EH (cell line): ENCODE measurements around the gene UFSP2.
A peak's percentile ranks its signal among the peaks of the same experiment; 100 is the strongest.

Source experiments
- DNase-seq: peaks from one replicate; pipeline ENCODE4 v3.0.0-alpha.2; 2015; ENCODE audit warnings: low read depth

The UFSP2 gene

DNA sequence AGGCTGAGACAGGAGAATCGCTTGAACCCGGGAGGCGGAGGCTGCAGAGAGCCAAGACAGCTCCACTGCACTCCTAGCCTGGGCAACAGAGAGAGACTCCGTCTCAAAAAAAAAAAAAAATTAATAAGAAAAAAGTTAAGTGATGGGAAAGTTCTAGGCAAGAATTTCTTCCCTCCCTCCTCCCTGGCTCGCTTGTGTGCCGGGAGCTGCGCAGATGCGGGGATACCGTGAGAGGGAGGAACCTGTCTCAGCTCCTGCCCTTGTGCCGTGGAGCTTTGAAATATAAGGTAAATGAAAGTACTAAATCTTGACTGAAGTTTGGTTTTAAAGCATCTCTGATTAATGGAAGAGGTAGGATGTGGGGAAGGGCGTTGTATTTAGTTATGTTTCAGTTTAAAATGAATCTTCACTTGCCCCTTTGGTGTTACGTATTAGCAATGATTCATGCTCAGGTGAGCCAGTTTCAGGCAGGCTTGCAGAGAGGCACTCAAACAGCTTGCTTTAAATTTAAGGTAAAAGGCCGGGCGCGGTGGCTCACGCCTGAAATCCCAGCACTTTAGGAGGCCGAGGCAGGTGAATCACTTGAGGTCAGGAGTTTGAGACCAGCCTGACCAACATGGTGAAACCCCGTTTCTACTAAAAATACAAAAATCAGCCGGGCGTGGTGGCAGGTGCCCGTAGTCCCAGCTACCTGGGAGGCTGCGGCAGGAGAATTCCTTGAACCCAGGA is 1.4 kb upstream of the UFSP2 start:
- no peak for DNase-seq

DNA sequence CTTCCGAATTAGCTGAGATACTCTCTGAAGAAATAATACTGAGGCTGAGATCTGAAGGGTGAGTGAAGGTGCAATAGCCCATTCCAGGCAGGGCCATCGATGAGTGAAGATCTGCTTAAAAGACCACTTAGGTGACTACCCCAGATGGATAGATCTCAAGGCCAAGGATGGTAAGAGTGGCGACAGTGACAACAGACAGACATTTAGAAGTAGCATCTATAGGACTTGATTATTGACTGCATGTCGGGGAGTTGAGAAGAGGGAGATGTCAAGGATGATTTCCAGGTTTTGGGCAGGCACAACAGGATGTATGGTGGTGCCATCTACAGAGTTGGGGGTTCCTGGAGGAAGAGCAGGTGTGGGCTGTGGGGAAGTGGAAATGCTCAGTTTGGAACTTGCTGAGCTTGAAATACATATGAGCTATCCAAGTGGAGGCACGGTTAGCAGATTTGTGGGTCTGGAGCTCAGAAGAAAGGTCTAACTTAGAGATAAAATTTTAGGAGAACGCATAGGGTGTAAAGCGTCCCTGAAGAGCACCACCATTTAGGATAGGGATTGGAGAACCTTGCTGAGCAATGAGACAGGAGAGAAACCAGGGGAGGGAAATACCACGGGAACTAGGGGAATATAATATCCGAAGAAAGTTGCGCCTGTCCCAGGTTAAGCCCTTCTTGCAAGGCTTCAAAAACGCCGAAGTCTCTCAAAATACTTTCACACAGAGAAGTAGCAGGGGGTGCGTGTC is 688 bp downstream of the UFSP2 start:
- no peak for DNase-seq

DNA sequence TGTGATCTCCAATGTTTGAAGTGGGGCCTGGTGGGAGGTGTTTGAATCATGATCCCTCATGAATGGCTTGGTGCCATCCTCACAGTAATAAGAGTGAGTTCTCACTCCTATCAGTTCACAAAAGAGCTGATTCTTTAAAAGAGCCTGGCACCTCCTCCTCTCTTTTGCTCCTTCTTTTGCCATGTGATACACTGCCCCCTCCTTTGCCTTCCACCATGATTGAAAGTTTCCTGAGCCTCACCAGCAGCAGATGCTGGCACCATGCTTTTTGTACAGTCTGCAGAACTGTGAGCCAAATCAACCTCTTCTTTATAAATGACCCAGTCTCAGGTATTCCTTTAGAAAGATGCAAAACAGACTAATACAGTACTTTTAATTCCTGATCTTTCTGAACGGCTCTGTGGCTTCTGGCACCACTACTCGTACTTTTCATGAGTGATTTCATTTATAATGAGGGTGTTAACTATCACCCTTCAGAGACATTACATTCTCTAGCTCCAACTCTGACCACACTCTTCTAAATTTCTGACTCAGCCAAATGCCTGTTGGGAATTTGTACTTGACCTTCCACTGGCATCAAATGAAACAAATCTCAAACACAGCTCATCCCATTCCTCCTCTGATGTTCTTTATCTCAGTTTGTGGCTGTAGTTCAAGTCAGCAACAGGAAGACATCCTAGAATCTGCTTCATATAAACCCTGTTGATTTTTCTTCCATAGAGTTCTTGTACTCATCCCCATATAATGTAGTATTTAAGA is 4.2 kb downstream of the UFSP2 start:
- DNase-seq: peak; percentile 76

DNA sequence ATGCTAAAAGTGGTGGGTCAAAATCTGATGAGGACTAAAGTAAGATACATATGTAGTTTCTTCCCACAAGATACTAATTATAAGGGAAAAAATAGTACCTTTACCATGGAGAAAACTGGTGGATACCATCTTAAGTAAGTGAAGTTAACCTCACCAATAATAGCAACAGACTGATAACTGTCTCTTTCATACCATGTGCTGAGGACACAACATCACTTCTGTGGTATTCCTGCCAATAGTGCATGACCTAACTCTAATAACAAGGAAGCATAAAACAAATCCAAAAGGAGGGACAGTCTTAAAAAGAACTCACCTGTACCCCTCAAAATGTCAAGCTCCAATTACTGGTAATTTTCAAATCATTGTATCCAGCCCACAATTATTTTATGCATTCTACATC is 8.8 kb downstream of the UFSP2 start:
- DNase-seq: no peak

DNA sequence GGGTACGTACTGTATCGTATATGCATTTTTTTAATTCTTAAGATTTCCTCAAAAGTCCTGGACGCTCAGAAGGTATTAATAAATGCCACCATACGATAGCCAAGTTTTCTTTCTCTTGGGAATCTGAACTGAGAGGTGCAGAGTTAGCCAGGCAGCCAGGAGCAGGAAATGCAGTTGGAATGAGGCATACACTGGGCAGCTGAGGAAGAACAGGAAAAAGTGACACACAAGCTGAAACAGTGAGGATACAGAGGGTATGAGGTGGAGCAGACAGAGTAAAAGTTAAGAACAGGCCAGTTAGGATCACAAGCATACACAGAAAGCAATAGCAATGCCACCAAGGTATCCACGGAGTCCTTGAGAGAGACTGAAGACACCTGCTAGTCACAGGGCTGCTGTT is 13.4 kb downstream of the UFSP2 start:
- no peak for DNase-seq

DNA sequence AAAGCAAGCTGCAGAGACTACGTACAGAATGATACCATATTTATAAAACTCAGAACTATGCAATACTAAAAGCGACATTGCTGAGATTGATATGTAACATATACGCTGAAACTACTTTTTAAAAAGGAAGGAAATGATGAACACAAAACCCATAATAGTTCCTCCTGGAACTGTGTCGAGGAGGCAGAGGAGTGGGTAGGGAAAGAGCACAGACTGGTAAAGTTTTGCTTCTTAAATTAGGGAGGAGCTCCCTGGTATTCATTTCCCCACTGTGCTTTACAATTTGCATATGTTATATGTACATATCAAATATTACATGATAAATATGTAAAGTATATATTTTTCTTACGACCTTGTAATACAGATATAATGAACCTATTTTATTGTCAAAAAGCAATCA is 13.9 kb downstream of the UFSP2 start:
- DNase-seq: no peak

DNA sequence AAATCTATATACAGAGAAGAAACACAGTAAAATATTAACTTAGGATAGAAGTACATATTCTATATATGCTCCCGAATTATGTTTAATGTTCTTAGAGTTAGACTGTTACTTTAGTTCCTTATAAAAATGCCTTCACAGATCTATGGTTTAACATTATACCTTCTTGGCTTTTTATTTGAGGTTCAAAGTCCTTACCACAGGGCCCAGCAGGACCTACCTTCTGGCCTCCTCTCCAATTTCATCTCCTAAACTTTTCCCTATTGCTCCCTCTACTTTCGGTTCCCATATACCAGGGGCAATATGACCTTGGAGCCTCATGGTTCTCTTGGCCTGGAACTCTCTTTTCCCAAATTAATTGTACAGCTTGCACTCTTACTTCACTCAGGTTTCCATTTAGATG is 17.3 kb downstream of the UFSP2 start:
- DNase-seq: no peak

DNA sequence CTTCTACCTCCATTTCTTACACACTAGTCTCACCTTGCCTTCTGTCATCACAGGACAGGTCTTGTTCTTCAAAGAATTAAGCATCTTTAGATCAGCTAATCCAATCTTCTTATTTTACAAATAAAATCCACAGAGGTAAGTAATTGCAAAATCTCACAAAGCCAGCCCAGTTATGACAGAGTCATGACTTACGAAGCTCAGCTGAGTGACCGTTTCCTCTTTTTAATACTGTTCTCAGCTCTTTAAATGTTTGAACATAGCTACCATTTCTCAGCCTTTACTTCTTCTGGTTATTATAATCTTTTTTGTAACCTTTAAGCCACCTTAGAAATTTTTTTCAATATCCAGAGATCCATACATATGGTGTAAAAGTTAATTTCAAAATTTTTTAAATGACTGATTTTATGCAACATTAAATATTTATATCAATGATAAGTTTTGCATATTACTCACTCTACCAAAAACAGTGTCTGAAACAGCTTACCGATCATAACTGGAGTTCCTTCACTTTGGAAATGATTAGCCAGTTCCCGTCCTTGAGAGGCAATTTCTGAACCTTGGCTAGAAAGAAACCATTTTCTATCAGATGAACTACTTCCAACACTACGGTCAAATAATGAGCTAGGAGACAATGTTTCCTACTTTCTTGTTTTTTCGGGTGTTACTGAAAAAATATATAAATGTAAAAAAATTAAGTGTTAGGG is 20.3 kb downstream of the UFSP2 start:
- DNase-seq: no peak

DNA sequence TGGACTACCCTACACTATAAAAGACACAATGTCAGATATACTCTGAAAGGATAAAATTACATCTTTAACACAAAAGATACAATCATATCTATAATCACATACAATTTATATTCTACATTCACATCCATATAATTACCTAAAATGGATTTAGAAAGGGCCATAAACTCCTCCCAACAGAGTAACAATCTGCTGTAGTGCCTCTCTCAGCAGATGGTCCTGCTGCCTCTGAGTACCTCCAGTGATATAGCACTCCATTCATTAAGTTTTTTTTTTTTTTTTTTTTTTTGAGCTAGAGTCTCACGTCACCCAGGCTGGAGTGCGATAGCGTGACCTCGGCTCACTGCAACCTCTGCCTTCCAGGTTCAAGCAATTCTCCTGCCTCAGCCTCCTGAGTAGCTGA is 21.7 kb downstream of the UFSP2 start:
- DNase-seq: no peak

DNA sequence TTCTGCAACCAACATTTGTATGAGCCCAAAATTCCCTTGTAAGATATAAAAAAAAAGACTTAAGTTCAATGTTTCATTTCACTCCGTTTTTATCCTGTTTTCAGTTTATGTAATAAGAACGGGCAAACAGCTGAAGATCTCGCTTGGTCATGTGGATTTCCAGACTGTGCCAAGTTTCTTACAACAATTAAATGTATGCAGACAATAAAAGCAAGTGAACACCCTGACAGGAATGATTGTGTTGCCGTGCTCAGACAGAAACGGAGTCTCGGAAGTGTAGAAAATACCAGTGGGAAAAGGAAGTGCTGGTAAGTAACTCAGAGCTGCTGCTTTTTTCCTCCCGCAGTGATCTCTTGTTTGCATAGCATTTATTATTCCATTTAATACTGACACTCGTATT is 26.3 kb downstream of the UFSP2 start:
- no peak for DNase-seq

DNA sequence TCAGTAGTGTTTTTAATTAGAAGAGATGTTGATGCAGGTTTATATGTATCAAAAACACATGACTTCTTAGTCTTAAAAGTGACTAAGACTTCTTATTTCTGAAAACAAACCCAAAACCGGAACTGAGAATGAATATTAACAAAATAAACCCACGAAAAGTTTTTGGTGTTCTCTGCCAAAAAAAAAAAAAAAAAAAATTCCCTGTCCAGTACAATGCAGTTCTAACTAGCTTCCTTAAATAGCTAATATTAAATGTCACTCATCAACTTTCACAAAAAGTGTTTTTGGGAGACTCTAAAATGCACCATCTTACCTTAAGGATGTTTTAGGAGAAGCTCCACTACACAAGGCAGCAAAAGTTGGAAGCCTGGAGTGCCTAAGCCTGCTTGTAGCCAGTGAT is 27.1 kb downstream of the UFSP2 start:
- no peak for DNase-seq

DNA sequence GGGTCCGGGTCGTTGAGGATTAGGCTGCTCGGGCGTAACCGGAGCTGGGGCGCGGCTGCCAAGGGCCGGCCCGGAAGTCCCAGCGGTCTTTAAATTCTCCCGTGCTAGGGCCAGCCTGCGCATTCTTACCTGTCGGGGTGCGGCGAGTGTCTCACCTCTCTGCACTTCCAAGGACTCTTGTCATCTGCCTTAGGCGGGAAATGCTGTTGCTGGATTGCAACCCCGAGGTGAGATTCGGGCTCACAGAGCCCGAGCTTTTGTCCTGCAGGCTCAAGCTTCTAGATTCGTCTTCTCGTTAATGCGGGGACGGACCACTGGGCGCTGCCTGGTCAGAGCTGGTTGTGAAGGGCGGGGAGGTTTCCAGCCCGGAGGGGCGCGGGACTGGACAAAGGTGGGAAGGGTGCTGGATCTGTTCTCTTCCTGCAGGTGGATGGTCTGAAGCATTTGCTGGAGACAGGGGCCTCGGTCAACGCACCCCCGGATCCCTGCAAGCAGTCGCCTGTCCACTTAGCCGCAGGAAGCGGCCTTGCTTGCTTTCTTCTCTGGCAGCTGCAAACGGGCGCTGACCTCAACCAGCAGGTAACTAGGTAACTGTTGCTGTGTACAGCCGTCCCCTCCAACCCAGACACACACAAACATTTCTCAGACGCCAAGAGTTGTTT is 28.9 kb downstream of the UFSP2 start, which contains the start of gene ANKRD37:
TSS of gene ANKRD37 (plus strand) at position 118 of the 662 bp plus-strand sequence. CDS start at position 201, 83 bp downstream.
- no peak for DNase-seq

DNA sequence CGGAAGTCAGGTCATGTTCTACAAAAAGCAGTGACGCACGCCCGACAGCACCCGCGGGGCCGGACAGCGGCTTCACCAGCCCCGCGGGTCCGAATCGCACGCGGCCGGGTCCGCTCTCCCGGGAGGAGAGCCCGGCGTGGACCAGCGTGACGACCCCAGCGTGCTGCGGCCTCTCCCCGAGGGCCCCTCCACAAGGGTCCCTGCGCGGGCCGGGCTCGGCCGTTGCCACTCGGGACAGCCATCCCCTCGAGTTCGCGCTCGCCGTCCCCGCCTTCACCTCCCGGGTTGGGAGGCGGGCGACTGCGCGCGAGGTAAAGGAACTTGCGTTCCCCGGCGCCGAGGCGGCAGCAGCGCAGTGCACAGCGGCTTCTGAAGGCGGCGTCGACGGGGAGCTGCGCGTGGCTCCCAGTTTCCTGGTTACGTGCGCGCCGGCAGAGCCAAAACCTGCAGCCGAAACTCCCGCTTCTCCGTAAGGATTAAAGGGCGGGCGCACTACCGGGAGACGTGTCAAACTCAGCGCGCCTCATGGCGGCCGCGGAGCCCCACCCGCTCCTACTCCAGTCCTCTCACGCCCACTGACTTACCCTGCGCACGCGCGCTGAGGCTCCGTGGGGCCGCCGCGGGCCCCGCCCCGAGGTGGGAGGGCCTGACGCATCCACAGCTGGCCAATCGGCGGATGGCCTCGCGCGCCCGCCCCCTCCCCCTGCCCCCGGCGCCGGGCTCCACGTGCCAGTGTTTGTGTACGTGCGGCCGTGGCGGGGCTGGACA is 29.6 kb downstream of the UFSP2 start:
- peak; percentile 98 for DNase-seq

DNA sequence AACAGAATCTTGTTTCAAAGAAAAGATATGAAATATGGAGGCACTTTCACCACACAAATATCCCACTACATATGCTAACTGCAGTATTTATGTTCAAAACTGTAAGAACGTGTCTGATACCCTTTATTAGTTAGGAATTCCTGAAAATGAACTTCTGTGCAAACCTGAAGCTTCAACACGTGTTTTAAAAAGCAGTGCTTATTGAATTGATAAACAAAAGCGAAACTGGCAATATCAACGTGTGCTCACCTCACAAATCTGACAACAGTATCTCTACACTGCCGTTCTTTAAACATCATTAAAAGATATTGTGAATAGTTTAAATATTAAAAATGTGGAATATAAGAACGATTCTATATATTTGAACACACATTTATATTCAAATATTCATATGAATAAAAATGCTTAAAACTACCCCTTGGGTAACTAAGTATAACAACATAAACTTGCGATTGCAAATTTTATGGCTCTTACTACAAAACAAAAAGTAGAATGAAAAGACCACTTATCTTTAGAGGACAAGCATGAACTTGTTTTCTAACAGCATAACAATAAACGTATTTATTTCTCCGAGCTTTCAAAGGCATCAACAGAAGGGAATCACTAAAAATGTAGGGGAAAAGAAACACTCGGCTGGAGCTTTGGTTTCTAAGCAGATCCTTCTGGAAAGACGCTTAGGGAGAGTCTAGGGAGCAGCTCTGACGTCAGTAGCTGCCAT is 30.4 kb downstream of the UFSP2 start, which contains the start of gene LRP2BP:
TSS of gene LRP2BP (minus strand) at position 687 of the 718 bp plus-strand sequence. CDS start 17,738 bp downstream, outside the sequence.
- no peak for DNase-seq

DNA sequence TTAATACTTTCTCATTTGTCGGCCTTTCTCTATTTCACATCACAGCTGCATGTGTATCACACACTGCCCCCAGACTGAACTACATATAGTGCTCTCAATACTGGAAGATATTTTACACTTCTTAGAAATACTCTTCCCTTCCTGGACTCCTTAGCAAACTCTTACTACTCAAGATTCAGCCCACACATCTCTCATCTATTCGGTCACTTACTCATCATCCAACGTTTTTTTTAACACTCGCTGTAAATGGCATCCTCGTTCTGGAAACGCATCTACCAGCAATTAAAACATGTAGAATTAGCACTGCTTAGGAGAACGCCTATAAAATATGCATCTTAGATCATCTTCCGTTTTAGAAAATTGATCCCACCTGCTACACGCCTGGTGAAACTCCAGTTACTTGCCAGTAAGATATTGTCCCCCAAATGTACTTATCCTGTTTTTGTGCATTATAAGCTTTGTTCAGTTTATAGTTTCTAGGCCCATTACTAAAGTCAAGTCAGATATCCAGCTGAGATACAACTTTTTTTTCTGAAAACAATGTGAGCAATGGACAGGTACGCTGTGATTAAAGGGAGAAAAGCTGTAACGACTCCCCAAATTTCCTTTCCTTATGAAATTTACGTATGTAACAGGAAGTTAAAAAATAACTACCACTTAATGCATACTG is 31.1 kb downstream of the UFSP2 start:
- DNase-seq: peak; percentile 30

DNA sequence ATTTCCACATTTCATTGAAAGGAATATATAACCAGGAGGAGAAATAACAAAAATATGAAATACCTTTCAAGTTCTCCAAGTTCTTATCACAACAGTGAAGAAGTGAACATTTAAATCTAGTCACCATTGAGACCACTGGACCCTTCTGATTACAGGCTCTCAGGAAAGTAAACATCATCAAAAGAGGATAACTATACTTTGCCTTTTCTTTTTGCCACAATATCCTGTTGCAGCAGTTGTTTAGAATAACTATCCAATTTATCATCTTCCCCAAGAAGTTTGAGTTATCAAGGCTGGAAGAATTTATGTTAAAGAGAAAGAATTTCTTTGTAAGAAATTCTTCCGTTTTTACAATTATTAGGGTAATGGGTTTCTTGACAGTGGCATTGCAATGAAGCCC is 33.6 kb downstream of the UFSP2 start:
- DNase-seq: no peak

DNA sequence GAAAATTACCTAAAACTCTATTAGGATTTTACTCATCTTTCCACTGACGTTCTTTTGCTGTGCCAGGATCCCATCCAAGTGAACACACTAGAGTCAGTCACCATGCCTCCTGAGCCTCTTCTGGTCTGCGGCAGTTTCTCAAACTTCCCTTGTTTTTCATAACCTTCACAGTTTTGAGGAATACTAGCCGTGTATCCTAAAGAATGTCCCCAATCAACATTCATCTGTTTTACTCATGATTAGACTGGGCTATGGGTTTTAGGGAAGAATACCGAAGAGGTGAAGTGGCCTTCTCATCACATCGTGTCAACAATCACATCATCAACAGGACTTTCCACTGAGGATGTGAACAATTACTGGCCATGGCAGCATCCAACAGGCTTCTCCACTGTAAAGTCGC is 34.8 kb downstream of the UFSP2 start:
- DNase-seq: no peak

DNA sequence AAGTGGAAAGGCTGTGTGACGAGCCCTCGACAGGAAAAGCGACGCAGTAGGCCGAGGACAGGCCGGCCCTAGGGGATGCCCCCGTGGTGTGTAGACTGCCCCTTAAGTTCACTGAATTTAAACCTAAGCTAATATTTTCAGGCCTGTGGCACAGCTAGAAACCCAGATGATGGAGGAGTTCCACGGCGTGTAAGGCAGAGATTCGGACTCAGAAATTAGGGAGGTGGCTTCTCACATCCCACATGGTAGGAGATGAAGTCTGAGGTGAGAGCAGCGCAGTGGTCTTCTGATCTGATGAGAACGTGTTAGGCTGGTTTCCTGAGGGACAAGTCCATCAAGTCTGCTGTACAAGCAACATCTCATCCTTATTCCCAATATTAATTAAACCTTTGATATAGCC is 37.8 kb downstream of the UFSP2 start:
- no peak for DNase-seq

DNA sequence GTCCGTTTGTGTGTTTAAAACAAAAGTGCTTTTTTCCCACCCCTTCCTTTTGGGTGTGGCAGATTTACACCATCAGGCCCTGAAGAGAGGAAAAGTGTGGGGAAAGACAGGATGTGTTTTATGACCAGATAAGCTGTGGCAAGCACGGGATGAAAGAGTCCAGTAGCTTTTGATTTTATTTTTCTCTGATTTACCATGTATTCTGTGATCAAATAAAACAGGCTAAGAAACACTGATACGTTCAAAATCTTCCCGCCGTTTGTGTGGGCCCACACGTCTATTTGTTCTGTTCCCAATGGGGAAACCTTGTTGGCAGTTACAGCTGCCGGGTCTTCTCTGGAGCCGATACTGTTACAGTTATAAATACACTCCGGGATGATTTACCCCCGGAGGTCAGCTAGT is 40.8 kb downstream of the UFSP2 start:
- DNase-seq: peak; percentile 54

DNA sequence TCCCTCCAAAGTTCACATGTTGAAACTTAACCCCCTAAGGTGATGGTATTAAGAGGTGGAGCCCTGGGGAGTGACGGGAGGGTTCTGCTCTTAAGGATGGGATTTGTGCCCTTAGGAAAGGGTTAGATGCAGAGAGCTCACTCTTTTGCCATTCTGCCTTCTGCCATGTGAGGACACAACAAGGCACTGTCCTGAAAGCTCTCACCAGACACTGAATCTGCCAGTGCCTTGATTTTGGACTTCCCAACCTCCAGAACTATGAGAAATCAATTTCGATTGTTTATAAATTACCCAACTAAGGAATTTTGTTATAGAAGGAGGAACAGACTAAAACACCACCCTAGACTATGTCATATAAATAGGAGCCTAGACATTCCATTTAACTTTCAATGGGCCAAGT is 41.7 kb downstream of the UFSP2 start:
- no peak for DNase-seq
